Activated T-cell treated with anti-CD3 and anti-CD28 coated beads, Interleukin-2, amount 50 U/mL, for 72 hours (primary cell): ENCODE results near the gene ATXN1. TPM values are rescaled to one million over a fixed set of nuclear protein-coding genes. Genes with fewer than 3 reads are reported as not detected.

ENCODE experiments used
- ATAC-seq, 2 donors: fragments of 150-1000 bp; cut with Tn5 transposase; replicated peaks in 1 of 2; 2 replicates each; pipeline ENCODE4 v1.10.0; 2021; ENCODE audit warnings: moderate library complexity in 2 of 2, mild to moderate bottlenecking in 1 of 2
- DNase-seq, 2 donors: peaks; one replicate each; pipeline ENCODE4 v3.0.0; 2021 to 2022; ENCODE audit warnings: mixed read lengths in 1 of 2
- H3K27ac Mint-ChIP-seq: one replicate; pipeline ENCODE4 v1.8.0; 2022; ENCODE audit warnings: mild to moderate bottlenecking, moderate library complexity, mixed read lengths
- H3K27me3 Mint-ChIP-seq: one replicate; pipeline ENCODE4 v1.8.0; 2022; ENCODE audit warnings: low read depth, mixed read lengths
- H3K36me3 Mint-ChIP-seq, 2 donors: one replicate each; pipeline ENCODE4 v1.8.0; 2022; ENCODE audit warnings: mixed read lengths in 2 of 2, mild to moderate bottlenecking in 1 of 2; ENCODE audit not compliant: insufficient read depth in 2 of 2
- H3K4me1 Mint-ChIP-seq: one replicate; pipeline ENCODE4 v1.8.0; 2022; ENCODE audit warnings: low read depth, mixed read lengths
- H3K4me3 Mint-ChIP-seq, 2 donors: one replicate each; pipeline ENCODE4 v1.8.0; 2022; ENCODE audit warnings: mild to moderate bottlenecking in 2 of 2, mixed read lengths in 2 of 2, moderate library complexity in 2 of 2
- H3K9me3 Mint-ChIP-seq, 2 donors: one replicate each; pipeline ENCODE4 v1.8.0; 2022; ENCODE audit warnings: mixed read lengths in 2 of 2
- total RNA-seq, 2 donors: library from RNA; stranded (reverse); gene quantifications; one replicate each; pipeline ENCODE4 v1.2.3, GENCODE V29; 2022

Gene ATXN1
- total RNA-seq, 2 donors from 2014 or later = 46.5 to 65.1 TPM

DNA sequence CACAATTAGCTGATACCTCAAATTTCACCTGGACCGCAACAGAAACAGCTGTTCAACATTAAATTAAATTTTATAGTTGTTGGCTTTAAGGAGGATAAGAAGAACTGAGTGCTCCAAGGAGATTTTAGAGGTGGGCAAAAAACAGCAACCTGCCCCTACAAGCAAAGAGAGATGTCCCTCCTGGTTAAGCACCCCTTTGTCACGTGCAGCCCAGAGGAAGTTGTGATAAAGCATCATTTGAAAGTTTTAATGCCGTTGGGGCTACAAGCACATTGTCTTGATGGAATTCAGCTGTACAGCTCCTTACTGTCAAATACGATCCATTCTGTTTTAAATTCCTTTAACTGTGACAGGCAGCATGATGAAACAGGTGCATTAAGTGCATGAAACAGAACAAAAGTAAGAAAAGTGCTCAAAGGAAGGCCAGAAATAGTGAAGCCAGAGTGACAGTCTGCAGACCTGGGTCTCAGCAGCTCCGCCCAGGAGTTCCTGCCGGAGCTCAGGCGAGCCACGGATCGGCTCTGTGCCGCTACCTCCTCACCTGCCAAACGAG is 327.8 kb downstream of the ATXN1 start:
- Mint-ChIP-seq H3K9me3 (peaks cover 6 to 7% of the 10 kb centered on the region in 2 donors), H3K27me3 (no peaks in the 10 kb centered on the region), H3K27ac (peak overlapping the region; percentile 77), H3K4me3 (peak overlapping the region in 1 of 2 donors; percentile 54), H3K36me3 (peaks cover 15 to 20% of the 10 kb centered on the region in 2 donors), H3K4me1 (peaks cover 65% of the 10 kb centered on the region)
- ATAC-seq (no peak), DNase-seq (no peak)

DNA sequence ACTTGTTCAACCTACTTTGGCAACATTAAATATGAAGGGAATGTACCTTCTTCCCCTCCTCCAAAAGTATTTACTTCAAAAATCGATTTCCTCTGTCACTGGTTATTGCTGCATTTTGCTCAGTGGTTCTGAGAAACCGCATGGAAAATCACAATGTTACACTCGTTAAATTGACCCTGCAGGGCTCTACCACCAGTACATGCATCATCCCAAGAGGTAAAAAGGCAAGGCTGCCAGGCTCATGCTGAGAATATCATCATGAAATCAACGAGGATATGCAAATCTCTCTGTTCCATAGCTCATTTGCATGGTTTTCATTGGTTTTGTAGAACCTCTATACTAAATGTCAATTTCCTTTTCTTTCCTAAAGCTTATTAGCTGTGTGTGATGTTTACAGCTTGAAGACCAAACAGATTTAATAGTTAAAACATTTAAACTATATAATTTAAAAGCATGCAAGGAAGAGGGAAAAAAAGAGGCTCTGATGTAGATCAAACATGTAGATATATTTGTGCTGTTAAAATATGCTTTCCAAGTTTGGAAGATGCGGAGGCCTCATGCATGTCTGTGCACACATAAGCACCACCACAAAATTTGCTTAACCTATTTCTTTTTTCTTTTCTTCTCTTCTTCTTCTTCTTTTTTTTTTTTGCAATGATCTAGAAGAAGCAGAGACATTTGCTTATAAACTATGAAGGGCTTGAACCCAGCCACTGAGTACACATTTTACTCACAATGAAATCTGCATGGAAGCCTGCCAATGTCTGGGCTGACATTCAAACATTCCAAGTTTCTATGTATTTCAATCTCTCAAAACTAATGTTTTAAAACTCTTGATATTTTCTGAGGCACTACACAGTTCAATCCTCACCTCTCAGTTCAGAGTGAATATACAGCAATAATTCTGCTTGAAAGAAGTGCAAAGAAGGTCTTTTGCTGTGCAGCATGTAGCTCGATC is 328.9 kb downstream of the ATXN1 start:
- peaks cover 15 to 17% of the 10 kb centered on the region in 2 donors for H3K36me3 Mint-ChIP-seq
- peak in 1 of 2 donors; percentile 27 for ATAC-seq
- peaks cover 6 to 7% of the 10 kb centered on the region in 2 donors for H3K9me3 Mint-ChIP-seq
- peak overlapping the region in 1 of 2 donors; percentile 44 for H3K4me3 Mint-ChIP-seq
- no peaks in the 10 kb centered on the region for H3K27me3 Mint-ChIP-seq
- H3K4me1 Mint-ChIP-seq = peaks cover 57% of the 10 kb centered on the region
- DNase-seq = no peak
- peak overlapping the region; percentile 64 for H3K27ac Mint-ChIP-seq

DNA sequence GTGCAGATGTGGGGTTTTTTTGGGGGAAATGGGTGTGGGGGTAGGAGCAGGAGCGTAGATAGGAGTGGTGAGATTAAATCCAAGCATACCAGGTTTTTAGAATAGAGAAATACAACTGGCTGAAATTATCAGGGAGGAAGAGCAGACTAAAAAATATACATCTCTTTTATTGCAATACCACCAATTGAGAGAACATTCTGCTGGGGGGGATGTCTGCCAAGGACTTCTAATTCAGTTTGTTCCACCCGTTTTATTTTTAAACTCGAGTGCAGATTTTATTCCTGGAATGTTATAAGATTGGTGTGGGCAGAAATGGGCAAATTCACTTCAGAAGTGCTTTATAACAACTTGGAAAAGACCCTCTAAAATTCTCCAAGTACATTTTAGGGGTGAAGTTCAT is 330.2 kb downstream of the ATXN1 start:
- no peak for DNase-seq
- H3K27me3 Mint-ChIP-seq = no peaks in the 10 kb centered on the region
- H3K4me1 Mint-ChIP-seq = peaks cover 48% of the 10 kb centered on the region
- peaks cover 6 to 7% of the 10 kb centered on the region in 2 donors for H3K9me3 Mint-ChIP-seq
- H3K4me3 Mint-ChIP-seq = peak overlapping the region in 1 of 2 donors; percentile 38
- H3K36me3 Mint-ChIP-seq = peaks cover 8 to 10% of the 10 kb centered on the region in 2 donors
- ATAC-seq = no peak
- H3K27ac Mint-ChIP-seq = peak overlapping the region; percentile 36

DNA sequence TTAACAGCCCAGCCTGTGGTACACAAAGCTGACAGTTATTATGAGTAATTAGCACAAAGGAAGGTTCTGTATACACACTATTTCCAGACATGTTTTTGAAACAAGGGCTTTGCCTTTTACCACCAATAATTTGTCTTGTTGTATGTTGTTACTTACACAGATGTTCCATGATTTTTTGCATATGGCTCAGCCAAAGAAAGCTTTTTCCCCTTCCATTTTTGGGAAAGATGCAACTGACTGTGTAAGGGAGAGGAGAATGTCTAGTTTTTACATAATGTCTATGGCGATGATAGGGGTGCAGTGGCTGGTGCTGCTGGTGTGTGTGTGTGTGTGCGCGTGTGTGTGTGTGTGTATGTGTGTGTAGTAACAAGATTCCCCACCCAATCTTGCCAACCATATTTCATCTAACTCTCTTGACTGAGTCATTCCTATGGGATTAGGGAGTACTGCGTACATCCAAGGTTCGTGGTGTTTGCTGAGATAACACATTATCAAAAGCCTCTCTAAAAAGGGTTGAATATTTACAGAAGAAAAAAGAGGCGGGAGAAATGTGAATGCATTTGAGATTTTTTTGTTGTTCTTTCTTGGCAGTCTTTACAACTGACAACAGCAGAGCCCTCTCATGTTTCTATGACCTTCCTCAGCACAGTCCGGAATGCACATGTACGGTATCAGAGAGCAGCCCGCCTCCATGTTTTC is 330.7 kb downstream of the ATXN1 start:
- Mint-ChIP-seq H3K4me1 (peaks cover 48% of the 10 kb centered on the region), H3K27ac (peak overlapping the region; percentile 36), H3K36me3 (peaks cover 8 to 10% of the 10 kb centered on the region in 2 donors), H3K27me3 (no peaks in the 10 kb centered on the region), H3K9me3 (peaks cover 6 to 7% of the 10 kb centered on the region in 2 donors), H3K4me3 (no peak overlapping the region)
- ATAC-seq (no peak), DNase-seq (no peak)

DNA sequence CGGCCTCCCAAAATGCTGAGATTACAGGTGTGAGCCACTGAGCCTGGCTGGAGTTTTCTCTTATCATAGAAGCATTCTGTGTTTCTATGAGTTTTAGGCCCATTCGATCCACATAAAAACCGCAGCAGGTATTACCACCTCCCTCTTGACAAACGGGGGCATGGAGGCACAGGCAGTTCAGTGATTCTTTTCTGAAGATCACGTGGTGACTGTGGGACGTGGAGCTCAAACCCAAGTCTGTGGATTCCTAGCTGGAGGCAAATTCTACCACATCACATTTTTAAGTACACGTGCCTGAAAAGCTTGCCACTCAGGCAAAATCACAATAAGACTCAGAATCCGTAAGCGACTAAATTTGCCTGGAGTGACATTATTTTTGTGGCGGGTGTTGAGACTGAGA is 331.6 kb downstream of the ATXN1 start:
- H3K4me3 Mint-ChIP-seq = no peak overlapping the region
- H3K27ac Mint-ChIP-seq = no peak overlapping the region
- H3K36me3 Mint-ChIP-seq = peaks cover 1 to 3% of the 10 kb centered on the region in 2 donors
- ATAC-seq (no peak), DNase-seq (no peak)
- H3K27me3 Mint-ChIP-seq = no peaks in the 10 kb centered on the region
- H3K9me3 Mint-ChIP-seq = no peaks in the 10 kb centered on the region
- H3K4me1 Mint-ChIP-seq = peaks cover 39% of the 10 kb centered on the region

DNA sequence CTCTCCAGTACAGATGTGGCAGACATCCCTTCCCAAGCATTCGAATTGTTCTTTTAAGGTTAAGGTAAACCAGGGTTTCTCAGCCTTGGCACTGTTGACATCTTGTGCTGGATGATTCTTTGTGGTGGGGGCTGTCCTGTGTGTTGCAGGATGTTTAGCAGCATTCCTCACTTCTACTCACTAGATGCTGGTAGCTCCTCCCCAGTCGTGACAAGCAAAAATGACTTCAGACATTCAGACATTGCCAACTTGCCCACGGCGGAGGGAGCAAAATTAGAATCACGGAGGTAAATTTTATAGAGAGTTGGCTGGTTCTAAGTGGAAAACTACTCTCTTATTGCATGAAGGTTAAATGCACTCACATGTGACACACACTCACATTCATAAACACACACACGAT is 334.1 kb downstream of the ATXN1 start:
- H3K27me3 Mint-ChIP-seq = no peaks in the 10 kb centered on the region
- DNase-seq (no peak), ATAC-seq (no peak)
- no peaks in the 10 kb centered on the region for H3K9me3 Mint-ChIP-seq
- no peak overlapping the region for H3K4me3 Mint-ChIP-seq
- H3K4me1 Mint-ChIP-seq = peaks cover 36% of the 10 kb centered on the region
- H3K36me3 Mint-ChIP-seq = peaks cover 1 to 6% of the 10 kb centered on the region in 2 donors
- no peak overlapping the region for H3K27ac Mint-ChIP-seq

DNA sequence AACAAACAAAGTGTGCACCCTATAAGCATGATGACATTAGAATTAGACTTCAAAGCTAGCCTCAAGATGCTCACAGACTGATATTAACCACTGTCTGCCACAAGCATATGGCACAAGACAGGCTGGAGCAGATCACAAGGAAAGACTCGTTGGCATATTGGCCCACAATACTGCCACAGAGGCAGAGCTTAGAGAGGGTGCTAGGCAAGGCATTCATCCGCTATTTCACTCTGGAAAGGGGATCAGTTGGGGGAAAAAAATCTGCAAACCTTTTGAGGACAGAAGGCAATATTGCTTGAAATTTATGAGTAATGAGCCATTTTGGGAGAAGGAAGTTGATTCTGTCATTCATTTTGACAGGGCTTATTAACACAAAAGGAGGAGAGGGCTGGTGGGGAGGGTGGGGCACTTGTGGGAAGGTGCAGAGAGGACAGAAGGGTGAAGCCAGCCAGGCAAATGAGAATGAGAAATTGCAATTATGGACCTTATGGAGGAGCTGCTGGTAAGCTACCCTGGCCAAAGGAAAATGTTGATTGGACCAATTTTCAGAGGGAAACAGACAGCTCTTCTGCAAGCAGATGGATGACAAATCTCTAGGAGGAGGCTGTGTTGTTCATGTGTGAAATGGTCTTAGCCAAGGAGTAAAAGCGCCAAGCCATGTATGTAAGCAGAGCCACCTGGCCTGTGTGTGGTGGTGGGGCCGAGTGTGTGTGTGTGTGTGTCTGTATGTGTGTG is 335.2 kb downstream of the ATXN1 start:
- no peak for ATAC-seq
- DNase-seq = no peak

DNA sequence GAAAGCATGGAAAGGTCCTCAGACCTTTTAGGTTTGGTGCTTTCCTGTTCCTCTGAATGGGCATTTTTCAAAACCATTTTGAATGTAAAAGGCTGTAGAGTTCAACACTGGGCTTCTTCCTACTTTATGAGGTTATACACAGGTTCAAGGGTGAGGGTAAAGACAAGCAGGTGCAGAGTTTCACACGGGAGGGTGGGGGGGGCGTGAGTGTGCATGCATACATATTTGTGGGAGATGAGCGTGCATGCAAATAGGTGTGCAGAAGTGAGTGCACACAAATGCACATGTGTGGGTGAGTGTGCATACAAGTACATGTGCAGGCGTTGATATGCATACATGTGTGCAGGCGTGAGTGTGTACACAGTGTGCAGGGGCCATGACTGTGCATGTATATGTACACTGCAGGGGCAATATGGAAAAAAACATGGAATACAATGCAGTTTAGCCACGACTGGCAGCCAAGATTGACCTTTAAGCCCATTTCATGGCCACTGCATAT is 339.7 kb downstream of the ATXN1 start:
- ATAC-seq (peak in 1 of 2 donors; percentile 3), DNase-seq (no peak)
- H3K9me3 Mint-ChIP-seq = no peaks in the 10 kb centered on the region
- peaks cover 65% of the 10 kb centered on the region for H3K4me1 Mint-ChIP-seq
- peak overlapping the region; percentile 82 to 94 for H3K4me3 Mint-ChIP-seq
- H3K36me3 Mint-ChIP-seq = peaks cover 0 to 3% of the 10 kb centered on the region in 2 donors
- no peaks in the 10 kb centered on the region for H3K27me3 Mint-ChIP-seq
- H3K27ac Mint-ChIP-seq = peak overlapping the region; percentile 95

More for the DNA sequence above, 335.2 kb downstream of the ATXN1 start:
- H3K4me3 Mint-ChIP-seq = no peak overlapping the region
- peaks cover 42% of the 10 kb centered on the region for H3K4me1 Mint-ChIP-seq
- no peak overlapping the region for H3K27ac Mint-ChIP-seq
- H3K9me3 Mint-ChIP-seq = no peaks in the 10 kb centered on the region
- H3K36me3 Mint-ChIP-seq = peaks cover 1 to 6% of the 10 kb centered on the region in 2 donors
- H3K27me3 Mint-ChIP-seq = no peaks in the 10 kb centered on the region

DNA sequence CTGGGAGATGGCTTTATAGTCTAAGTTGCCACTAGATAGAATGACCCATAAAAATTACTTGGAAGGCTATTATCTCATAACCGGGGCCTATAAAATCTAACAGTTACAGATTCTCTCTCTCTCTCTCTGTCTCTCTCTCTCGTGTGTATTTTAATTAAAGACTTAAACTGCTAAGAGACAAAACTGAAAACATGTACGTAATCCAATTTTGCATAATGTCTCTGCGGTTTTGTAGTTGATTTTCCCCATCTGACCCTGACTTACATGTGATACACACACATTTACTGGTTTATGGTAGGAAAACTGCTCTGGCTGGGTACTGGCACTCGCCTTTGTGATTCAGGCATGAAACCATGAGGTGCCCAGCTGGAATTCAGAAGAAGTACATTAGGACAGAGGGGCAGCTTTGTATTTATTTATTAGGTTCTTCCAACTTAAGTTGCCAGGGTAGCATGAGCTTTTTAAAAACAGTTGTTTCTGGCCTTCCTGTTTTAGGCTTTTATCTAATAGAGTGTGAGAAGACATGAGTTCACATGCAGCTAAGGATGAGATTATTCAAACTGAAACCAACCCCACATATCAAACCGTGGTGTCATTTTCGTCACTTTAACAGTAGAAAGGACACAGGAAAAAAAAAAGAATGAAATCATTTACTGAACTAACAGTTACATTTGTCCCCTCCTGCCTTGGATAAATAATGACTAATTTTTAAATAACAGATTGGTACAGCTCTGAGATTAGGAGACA is 340.4 kb downstream of the ATXN1 start:
- H3K36me3 Mint-ChIP-seq = peaks cover 0 to 3% of the 10 kb centered on the region in 2 donors
- ATAC-seq (peak; percentile 82 to 86), DNase-seq (peak; percentile 61)
- peaks cover 64% of the 10 kb centered on the region for H3K4me1 Mint-ChIP-seq
- peak overlapping the region; percentile 82 to 94 for H3K4me3 Mint-ChIP-seq
- H3K27me3 Mint-ChIP-seq = no peaks in the 10 kb centered on the region
- H3K9me3 Mint-ChIP-seq = no peaks in the 10 kb centered on the region
- peak overlapping the region; percentile 95 for H3K27ac Mint-ChIP-seq

DNA sequence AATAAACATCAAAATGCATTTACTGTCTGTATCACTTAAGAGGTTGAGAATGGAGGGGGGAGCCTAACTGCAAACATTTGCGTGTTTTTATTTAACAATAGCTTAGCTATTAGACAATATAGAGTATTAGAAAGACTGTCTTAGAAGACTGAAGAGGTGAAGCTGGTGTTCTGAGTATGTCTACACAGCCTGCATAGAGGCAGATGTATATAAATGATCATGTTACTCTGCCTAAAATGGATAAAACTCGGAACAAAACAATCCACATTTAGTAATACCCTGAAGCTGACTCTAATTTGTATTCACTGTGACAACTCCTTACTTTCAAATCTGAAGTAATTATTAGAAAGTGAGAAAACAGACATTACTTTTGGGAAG is 340.9 kb downstream of the ATXN1 start:
- Mint-ChIP-seq H3K4me1 (peaks cover 66% of the 10 kb centered on the region), H3K9me3 (no peaks in the 10 kb centered on the region), H3K36me3 (peaks cover 0 to 3% of the 10 kb centered on the region in 2 donors), H3K4me3 (peak overlapping the region; percentile 82 to 94), H3K27ac (peak overlapping the region; percentile 95), H3K27me3 (no peaks in the 10 kb centered on the region)
- ATAC-seq (peak; percentile 36 to 37), DNase-seq (no peak)

DNA sequence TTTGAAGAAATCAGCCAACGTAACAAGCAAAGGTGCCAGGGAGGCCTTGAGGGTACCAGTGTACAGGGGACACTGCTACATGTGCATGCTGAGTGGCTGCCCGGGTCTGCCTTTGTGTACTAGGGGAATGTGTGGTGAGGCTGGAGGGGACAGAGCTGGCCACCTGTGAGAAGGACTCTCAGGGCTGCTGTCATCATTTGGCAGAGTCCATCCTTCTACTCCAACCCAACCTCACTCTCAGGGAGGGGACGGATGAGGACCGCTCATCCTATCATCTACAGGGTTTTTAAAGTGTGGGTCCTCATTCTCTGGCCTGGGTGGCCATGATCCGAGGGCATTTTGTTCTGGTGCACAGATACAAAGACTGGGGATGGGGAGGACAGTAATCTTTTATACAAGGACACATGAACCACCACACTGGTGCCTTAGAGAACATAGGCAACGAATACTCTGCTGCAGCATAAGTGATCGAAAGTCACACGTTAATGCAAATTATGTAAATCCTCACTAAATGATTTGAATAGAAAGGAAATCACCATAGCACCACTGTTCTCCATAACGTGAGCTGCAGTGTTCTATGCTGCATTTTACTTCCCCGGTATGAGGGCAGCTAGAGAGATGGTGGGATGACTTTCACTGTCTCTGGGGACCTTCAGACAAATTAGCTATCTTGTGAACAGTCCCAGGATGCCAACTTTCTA is 341.5 kb downstream of the ATXN1 start:
- Mint-ChIP-seq H3K4me3 (peak overlapping the region; percentile 82 to 94), H3K27me3 (no peaks in the 10 kb centered on the region), H3K4me1 (peaks cover 68% of the 10 kb centered on the region), H3K27ac (peak overlapping the region; percentile 95), H3K9me3 (no peaks in the 10 kb centered on the region), H3K36me3 (peaks cover 0 to 3% of the 10 kb centered on the region in 2 donors)
- ATAC-seq = peak in 1 of 2 donors; percentile 25
- DNase-seq = no peak
